ENCODE results near the gene DNAH11.
"Not testable (repeated sequence)": the region's sequence is repeated elsewhere in the genome, so short reads cannot be mapped to it uniquely, and the experiment has no call there.

DNA sequence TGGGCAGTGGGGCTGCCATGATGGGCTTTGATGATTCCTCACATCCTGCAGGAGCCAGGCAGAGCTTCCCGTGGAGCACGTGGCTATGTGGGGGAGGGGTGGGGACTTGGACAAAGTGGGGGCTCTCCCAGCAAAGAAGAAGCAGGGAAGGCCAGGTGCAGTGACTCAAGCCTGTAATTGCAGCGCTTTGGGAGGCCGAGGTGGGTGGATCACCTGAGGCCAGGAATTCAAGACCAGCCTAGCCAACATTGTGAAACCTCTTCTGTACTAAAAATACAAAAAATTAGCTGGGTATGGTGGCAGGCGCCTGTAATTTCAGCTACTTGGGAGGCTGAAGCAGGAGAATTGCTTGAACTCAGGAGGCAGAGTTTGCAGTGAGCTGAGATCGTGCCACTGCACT is 190.1 kb downstream of the DNAH11 start:
- TF ChIP-seq SAP30 (IDR thresholded peaks at IDR 0.05; ENCODE audit: insufficient read depth, insufficient replicate concordance, low read length); POLR2A (IDR thresholded peaks at IDR 0.05; ENCODE audit: control extremely low read depth in 1 of 2, low read depth in 2 of 2, low read length in 2 of 2); EGR1 (IDR thresholded peaks at IDR 0.05; ENCODE audit: borderline replicate concordance, low read depth, low read length); RBBP5 (IDR thresholded peaks at IDR 0.05; ENCODE audit: borderline replicate concordance, low read depth, low read length); POU5F1 (IDR thresholded peaks at IDR 0.05; ENCODE audit: low read depth, low read length); CTCF (IDR thresholded peaks at IDR 0.05; ENCODE audit: control extremely low read depth in 1 of 3, insufficient read depth in 1 of 3, low read depth in 1 of 3, low read length in 3 of 3); CREB1 (IDR thresholded peaks at IDR 0.05); YY1 (IDR thresholded peaks at IDR 0.05; ENCODE audit: low read depth, low read length); GTF2F1 (IDR thresholded peaks at IDR 0.05; ENCODE audit: borderline replicate concordance, low read depth, low read length); EZH2 (IDR thresholded peaks at IDR 0.05; ENCODE audit: low read depth, low read length, severe bottlenecking); EP300 (IDR thresholded peaks at IDR 0.05; ENCODE audit: borderline replicate concordance in 1 of 2, low read depth in 2 of 2, low read length in 2 of 2); POLR2AphosphoS5 (IDR thresholded peaks at IDR 0.05; ENCODE audit: low read depth, low read length); CBX5 (IDR thresholded peaks at IDR 0.05; ENCODE audit: low read depth, low read length); KDM5A (IDR thresholded peaks at IDR 0.05; ENCODE audit: low read length): not testable (repeated sequence)
